Mesothelial cell of epicardium (in vitro differentiated cells): ENCODE measurements around the gene SLC25A45. TPM values are rescaled to one million over a fixed set of nuclear protein-coding genes. Genes with fewer than 3 reads are reported as not detected.
A peak's percentile ranks its signal among the peaks of the same experiment; 100 is the strongest.

Experiments
- DNase-seq, 2 experiments: peaks; one replicate each; pipeline ENCODE4 v3.0.0; 2021; ENCODE audit warnings: low spot score in 2 of 2; ENCODE audit not compliant: unreplicated experiment in 2 of 2
- H3K27ac Mint-ChIP-seq: 2 replicates; pipeline ENCODE4 v1.8.0; 2021; ENCODE audit warnings: mixed read lengths
- H3K27me3 Mint-ChIP-seq: 2 replicates; pipeline ENCODE4 v1.8.0; 2021; ENCODE audit warnings: low read depth, mixed read lengths
- H3K36me3 Mint-ChIP-seq: 2 replicates; pipeline ENCODE4 v1.8.0; 2021; ENCODE audit warnings: mixed read lengths
- H3K4me1 Mint-ChIP-seq: 2 replicates; pipeline ENCODE4 v1.8.0; 2021; ENCODE audit warnings: mixed read lengths
- H3K4me3 Mint-ChIP-seq: 2 replicates; pipeline ENCODE4 v1.8.0; 2021; ENCODE audit warnings: mild to moderate bottlenecking, moderate library complexity, mixed read lengths
- H3K9me3 Mint-ChIP-seq: 2 replicates; pipeline ENCODE4 v1.8.0; 2021; ENCODE audit warnings: mixed read lengths
- total RNA-seq: library from RNA; stranded (reverse); gene quantifications from 3 replicates; pipeline ENCODE4 v1.2.1, GENCODE V29; 2021
- TF ChIP-seq, protein P1 (sequence below): fragments of 200-600 bp; sonication (generic); IDR thresholded peaks from one replicate; pipeline ENCODE4 v1.5.0; 2021; ENCODE audit warnings: antibody characterized with exemption; ENCODE audit not compliant: unreplicated experiment

The SLC25A45 gene
- total RNA-seq, 1 donor from 2014 or later: 4.7 TPM

DNA sequence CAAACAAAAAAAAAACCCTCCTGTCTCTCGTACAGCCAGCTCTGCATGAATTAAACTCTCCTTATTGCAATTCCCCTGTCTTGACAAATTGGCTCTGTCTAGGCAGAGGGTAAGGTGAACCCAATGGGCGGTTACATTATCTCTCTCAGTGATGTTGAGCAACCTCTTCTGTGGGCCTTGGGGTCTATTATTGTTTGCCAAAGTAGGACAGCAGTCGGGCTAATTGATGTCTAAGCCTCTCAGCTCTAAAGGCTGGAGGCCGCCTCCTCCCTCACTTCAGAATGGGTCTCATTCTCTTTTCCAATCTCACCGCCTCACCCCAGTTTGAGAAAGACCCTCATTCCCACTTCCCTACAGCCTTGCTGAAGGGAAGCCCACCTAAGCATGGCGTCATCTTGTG is 1.3 kb upstream of the SLC25A45 start:
- H3K9me3 Mint-ChIP-seq: no peaks in the 10 kb centered on the region
- TF ChIP-seq, protein P1, sequence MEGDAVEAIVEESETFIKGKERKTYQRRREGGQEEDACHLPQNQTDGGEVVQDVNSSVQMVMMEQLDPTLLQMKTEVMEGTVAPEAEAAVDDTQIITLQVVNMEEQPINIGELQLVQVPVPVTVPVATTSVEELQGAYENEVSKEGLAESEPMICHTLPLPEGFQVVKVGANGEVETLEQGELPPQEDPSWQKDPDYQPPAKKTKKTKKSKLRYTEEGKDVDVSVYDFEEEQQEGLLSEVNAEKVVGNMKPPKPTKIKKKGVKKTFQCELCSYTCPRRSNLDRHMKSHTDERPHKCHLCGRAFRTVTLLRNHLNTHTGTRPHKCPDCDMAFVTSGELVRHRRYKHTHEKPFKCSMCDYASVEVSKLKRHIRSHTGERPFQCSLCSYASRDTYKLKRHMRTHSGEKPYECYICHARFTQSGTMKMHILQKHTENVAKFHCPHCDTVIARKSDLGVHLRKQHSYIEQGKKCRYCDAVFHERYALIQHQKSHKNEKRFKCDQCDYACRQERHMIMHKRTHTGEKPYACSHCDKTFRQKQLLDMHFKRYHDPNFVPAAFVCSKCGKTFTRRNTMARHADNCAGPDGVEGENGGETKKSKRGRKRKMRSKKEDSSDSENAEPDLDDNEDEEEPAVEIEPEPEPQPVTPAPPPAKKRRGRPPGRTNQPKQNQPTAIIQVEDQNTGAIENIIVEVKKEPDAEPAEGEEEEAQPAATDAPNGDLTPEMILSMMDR: no peak
- peak overlapping the region; percentile 91 for H3K27ac Mint-ChIP-seq
- no peaks in the 10 kb centered on the region for H3K27me3 Mint-ChIP-seq
- peaks cover 43% of the 10 kb centered on the region for H3K4me1 Mint-ChIP-seq
- no peak for DNase-seq
- no peaks in the 10 kb centered on the region for H3K36me3 Mint-ChIP-seq
- peak overlapping the region; percentile 9 for H3K4me3 Mint-ChIP-seq

DNA sequence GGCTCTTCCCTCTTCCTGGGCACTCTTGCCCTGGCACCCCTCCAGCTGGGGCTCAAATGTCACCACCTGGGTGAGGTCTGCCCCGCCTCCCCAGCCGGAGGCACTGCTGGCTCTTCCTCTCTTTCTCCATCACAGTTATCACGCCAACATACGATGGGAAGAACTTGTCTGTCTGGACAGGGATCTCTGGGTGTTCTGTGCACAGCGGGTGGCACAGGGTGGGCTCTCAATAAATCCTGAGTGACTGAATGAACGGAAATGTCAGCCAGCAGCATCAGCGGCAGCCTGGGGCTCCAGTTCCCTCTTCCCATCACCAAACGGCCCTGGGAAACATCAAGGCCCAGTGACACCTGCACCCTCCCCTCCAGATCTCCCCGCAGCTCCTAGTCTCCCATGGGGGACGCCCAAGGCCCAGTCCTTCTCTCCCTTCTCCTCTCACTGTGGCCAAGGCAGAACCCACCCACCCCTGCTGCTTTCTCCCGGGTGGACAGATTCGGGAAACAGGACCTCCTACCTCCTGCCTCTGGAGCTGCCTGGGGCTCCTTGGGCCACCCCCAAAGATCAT is 440 bp upstream of the SLC25A45 start:
- H3K4me3 Mint-ChIP-seq: peak overlapping the region; percentile 52

DNA sequence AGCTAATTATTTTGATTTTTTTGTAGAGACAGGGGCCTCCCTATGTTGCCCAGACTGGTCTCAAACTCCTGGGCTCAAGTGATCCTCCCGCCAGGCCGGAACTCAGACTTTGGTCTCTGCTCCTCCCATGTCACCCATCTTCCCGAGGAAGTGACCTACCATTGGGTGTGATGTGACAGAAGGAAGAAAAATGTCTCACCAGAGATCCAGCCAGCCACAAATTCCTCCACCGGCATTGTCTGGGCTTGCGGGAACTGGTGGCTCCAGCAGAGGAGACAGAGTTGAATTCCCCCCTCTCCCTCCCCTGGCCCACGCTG is 772 bp downstream of the SLC25A45 start:
- TF ChIP-seq, protein P1: no peak
- H3K9me3 Mint-ChIP-seq: no peaks in the 10 kb centered on the region
- DNase-seq: no peak
- H3K4me3 Mint-ChIP-seq: peak overlapping the region; percentile 52
- H3K4me1 Mint-ChIP-seq: peaks cover 34% of the 10 kb centered on the region
- H3K36me3 Mint-ChIP-seq: no peaks in the 10 kb centered on the region
- peak overlapping the region; percentile 99 for H3K27ac Mint-ChIP-seq
- no peaks in the 10 kb centered on the region for H3K27me3 Mint-ChIP-seq

More for the DNA sequence above, 440 bp upstream of the SLC25A45 start:
- Mint-ChIP-seq H3K4me1 (peaks cover 38% of the 10 kb centered on the region), H3K27me3 (no peaks in the 10 kb centered on the region), H3K36me3 (no peaks in the 10 kb centered on the region), H3K27ac (peak overlapping the region; percentile 99), H3K9me3 (no peaks in the 10 kb centered on the region)
- DNase-seq: no peak
- TF ChIP-seq, protein P1: no peak

DNA sequence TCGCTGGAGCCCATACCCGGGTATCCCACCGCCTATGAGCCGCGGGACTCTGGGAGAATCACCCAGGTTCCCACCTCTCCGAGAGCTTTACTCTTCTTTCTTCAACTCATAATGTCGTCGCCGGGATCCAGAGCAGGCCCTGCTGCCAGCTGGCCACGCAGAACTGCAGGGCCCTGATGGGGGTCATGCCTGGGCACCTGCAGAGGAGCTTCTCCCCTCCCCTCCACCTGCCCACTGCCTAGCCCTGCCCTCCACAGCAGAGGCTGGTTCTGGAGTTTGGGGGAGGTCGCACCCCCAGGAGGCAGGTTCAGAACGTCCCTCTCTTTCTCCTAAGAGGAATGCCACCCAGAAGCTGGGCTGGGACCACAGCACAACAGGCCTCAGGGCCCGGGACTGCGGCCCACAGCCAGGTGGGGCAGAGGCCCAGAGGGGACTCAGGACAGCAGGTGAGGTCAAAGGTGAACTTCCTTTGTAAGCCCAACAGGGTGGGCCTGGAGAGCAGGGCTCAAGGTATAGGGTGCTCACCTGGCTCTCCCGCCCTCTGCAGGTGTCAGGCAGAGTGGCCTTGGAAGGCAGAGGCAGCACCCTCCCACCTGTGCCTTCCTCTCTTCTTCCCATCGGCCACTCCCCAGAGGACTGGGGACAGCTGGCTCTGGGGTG is 1.9 kb downstream of the SLC25A45 start:
- H3K4me1 Mint-ChIP-seq: peaks cover 32% of the 10 kb centered on the region
- DNase-seq: no peak
- no peak overlapping the region for H3K4me3 Mint-ChIP-seq
- H3K27me3 Mint-ChIP-seq: no peaks in the 10 kb centered on the region
- H3K9me3 Mint-ChIP-seq: no peaks in the 10 kb centered on the region
- H3K27ac Mint-ChIP-seq: peak overlapping the region; percentile 30
- no peaks in the 10 kb centered on the region for H3K36me3 Mint-ChIP-seq
- TF ChIP-seq, protein P1: no peak

DNA sequence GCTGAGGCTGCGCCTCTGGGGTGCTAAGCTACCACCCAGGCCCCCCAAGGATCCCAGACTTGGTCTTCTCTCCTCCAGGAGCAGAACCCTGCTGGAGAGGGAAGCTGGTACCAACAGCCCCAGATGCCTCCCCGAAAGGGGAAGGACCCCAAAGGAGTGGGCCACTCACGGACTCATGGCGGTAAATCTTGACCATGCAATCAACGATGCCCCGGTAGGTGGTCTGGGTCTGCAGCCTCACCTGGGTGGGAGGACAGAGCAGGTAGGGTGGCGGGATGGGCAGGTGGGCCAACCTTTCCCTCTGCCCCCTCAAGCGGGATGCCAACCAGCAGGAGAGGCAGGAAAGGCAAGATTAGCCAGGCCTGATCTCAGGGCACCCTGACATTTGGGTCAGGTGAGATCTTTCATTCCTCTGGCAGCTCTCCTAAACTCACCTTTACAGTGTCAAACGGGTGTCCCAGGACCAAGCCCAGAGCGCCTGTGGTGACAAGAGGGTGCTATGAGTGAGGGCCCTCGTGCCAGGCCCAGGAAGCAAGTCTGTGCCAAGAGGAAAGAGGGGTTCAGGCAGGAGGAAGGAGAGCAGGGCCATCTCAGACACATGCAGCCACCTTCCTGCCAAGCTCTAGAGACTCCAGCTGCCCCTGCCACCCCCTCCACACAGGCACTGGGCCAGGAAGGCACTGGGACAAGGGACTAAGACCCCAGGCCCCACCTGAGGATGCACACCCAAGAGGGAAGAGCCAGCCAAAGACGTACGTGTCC is 2.6 kb downstream of the SLC25A45 start:
- Mint-ChIP-seq H3K9me3 (no peaks in the 10 kb centered on the region), H3K36me3 (no peaks in the 10 kb centered on the region), H3K27ac (peak overlapping the region; percentile 30), H3K27me3 (no peaks in the 10 kb centered on the region), H3K4me3 (no peak overlapping the region), H3K4me1 (peaks cover 31% of the 10 kb centered on the region)
- no peak for DNase-seq
- TF ChIP-seq, protein P1: no peak
